H1 (cell line): Measurements from ENCODE around the gene SLC47A2. TPM values are rescaled to one million over a fixed set of nuclear protein-coding genes. Genes with fewer than 3 reads are reported as not detected.

ENCODE experiments used
- CTCF ChIA-PET: fragments of 300-600 bp; sonication (Branson Sonifier 250); formaldehyde crosslinking; loops from one replicate; lab custom pipeline; 2021; ENCODE audit not compliant: partially characterized antibody; lab: Charles Lee
- POLR2A ChIA-PET: fragments of 300-600 bp; sonication (Branson Sonifier 250); formaldehyde crosslinking; loops from one replicate; lab custom pipeline; 2021; ENCODE audit warnings: inconsistent platforms; ENCODE audit not compliant: partially characterized antibody; lab: Charles Lee
- DNase-seq, 2 experiments: peaks; one replicate each; pipeline versions ENCODE4 v3.0.0 to v3.0.0-alpha.2; 2010 to 2022; ENCODE audit warnings: low spot score in 2 of 2, low read depth in 1 of 2, mixed read lengths in 1 of 2
- FAIRE-seq: peaks from 2 replicates; lab custom pipeline; 2011; peaks lifted over from hg19 to GRCh38; lab: Jason Lieb, UNC
- H2AFZ ChIP-seq: 2 replicates; pipeline ENCODE4 v1.8.1; 2012; ENCODE audit warnings: low read length, inconsistent platforms
- H2AK5ac ChIP-seq: 2 replicates; pipeline ENCODE4 v1.6.1; 2013; ENCODE audit warnings: low read depth, low read length
- H2BK120ac ChIP-seq: replicated peaks from 2 replicates; pipeline ENCODE3; 2013; ENCODE audit warnings: low read depth, low read length, inconsistent platforms
- H2BK12ac ChIP-seq: 2 replicates; pipeline ENCODE4 v1.6.1; 2013; ENCODE audit warnings: low read depth, low read length
- H2BK15ac ChIP-seq: 2 replicates; pipeline ENCODE4 v1.6.1; 2013; ENCODE audit warnings: low read length
- H2BK20ac ChIP-seq: 2 replicates; pipeline ENCODE4 v1.6.1; 2013; ENCODE audit warnings: low read length
- H2BK5ac ChIP-seq: 2 replicates; pipeline ENCODE4 v1.6.1; 2013; ENCODE audit warnings: low read depth, low read length
- H3K14ac ChIP-seq: 2 replicates; pipeline ENCODE4 v1.6.1; 2013; ENCODE audit warnings: inconsistent platforms; ENCODE audit not compliant: insufficient read length
- H3K18ac ChIP-seq: 2 replicates; pipeline ENCODE4 v1.6.1; 2013; ENCODE audit warnings: low read length; ENCODE audit errors: extremely low read depth
- H3K23ac ChIP-seq: 2 replicates; pipeline ENCODE4 v1.6.1; 2013; ENCODE audit warnings: inconsistent platforms; ENCODE audit not compliant: insufficient read length
- H3K23me2 ChIP-seq: 2 replicates; pipeline ENCODE4 v1.6.1; 2013; ENCODE audit warnings: low read depth, low read length
- H3K27ac ChIP-seq: 2 replicates; pipeline ENCODE4 v1.6.1; 2011; ENCODE audit warnings: low read depth, low read length, inconsistent platforms
- H3K27me3 ChIP-seq, 4 experiments: replicated peaks in 1 of 4; 1 replicate in 1 of 4; 2 replicates in 3 of 4; pipeline versions ENCODE4 v1.6.1 to v1.8.1; 2011 to 2013; ENCODE audit warnings: low read length in 3 of 4, mild to moderate bottlenecking in 3 of 4, inconsistent platforms in 2 of 4, mixed read lengths in 2 of 4, moderate library complexity in 1 of 4; ENCODE audit not compliant: control insufficient read depth in 3 of 4, insufficient read depth in 3 of 4; ENCODE audit errors: extremely low read depth in 1 of 4
- H3K36me3 ChIP-seq, 4 experiments: 2 replicates each; pipeline versions ENCODE4 v1.6.1 to v1.8.1; 2011 to 2013; ENCODE audit warnings: mild to moderate bottlenecking in 4 of 4, low read length in 3 of 4, moderate library complexity in 2 of 4, control low read depth in 1 of 4, inconsistent platforms in 1 of 4; ENCODE audit not compliant: insufficient read depth in 4 of 4, control insufficient read depth in 2 of 4
- H3K4ac ChIP-seq: replicated peaks from 2 replicates; pipeline ENCODE3; 2013; ENCODE audit warnings: low read length, low read depth, mixed read lengths, inconsistent platforms; ENCODE audit not compliant: insufficient read length
- H3K4me1 ChIP-seq, 4 experiments: replicated peaks in 1 of 4; 1 replicate in 1 of 4; 2 replicates in 3 of 4; pipeline versions ENCODE4 v1.6.1 to v1.8.1; 2011 to 2013; ENCODE audit warnings: low read length in 3 of 4, inconsistent platforms in 2 of 4, mixed read lengths in 1 of 4; ENCODE audit not compliant: insufficient read depth in 4 of 4, control insufficient read depth in 3 of 4
- H3K4me2 ChIP-seq, 2 experiments: 2 replicates each; pipeline versions ENCODE4 v1.6.1 to v1.8.1; 2011 to 2013; ENCODE audit warnings: low read depth in 2 of 2, low read length in 2 of 2, control low read depth in 1 of 2, inconsistent platforms in 1 of 2, mild to moderate bottlenecking in 1 of 2; ENCODE audit not compliant: insufficient read depth in 1 of 2
- H3K4me3 ChIP-seq, 4 experiments: fragments of 200-600, 300-600 bp in 1 of 4; sonication (generic), shearing (Covaris generic), sonication (Bioruptor Twin) in 1 of 4; 2 replicates each; pipeline versions ENCODE4 v1.5.1 to v1.8.1; 2011 to 2016; ENCODE audit warnings: low read length in 4 of 4, low read depth in 3 of 4, control low read depth in 2 of 4, inconsistent platforms in 2 of 4, mild to moderate bottlenecking in 2 of 4, mixed read lengths in 1 of 4, moderate library complexity in 1 of 4; ENCODE audit not compliant: insufficient read depth in 2 of 4; ENCODE audit errors: extremely low read depth in 1 of 4
- H3K56ac ChIP-seq: replicated peaks from 2 replicates; pipeline ENCODE3; 2013; ENCODE audit warnings: low read depth, mild to moderate bottlenecking, mixed read lengths, low read length, inconsistent platforms; ENCODE audit not compliant: insufficient read length
- H3K79me1 ChIP-seq: 2 replicates; pipeline ENCODE4 v1.6.1; 2013; ENCODE audit warnings: low read depth, low read length, control low read depth
- H3K79me2 ChIP-seq, 2 experiments: 2 replicates each; pipeline versions ENCODE4 v1.6.1 to v1.8.1; 2012 to 2013; ENCODE audit warnings: low read length in 2 of 2, mild to moderate bottlenecking in 2 of 2, inconsistent platforms in 1 of 2; ENCODE audit not compliant: insufficient read depth in 2 of 2, control insufficient read depth in 1 of 2
- H3K9ac ChIP-seq, 4 experiments: replicated peaks in 1 of 4; 1 replicate in 1 of 4; 2 replicates in 3 of 4; pipeline versions ENCODE4 v1.6.1 to v1.8.1; 2011 to 2013; ENCODE audit warnings: low read depth in 3 of 4, low read length in 3 of 4, control low read depth in 2 of 4, mild to moderate bottlenecking in 2 of 4, moderate library complexity in 2 of 4, inconsistent platforms in 1 of 4; ENCODE audit errors: extremely low read depth in 1 of 4
- H3K9me3 ChIP-seq, 2 experiments: 2 replicates each; pipeline versions ENCODE4 v1.6.1 to v1.8.1; 2012 to 2013; ENCODE audit warnings: mild to moderate bottlenecking in 2 of 2, moderate library complexity in 2 of 2, control low read depth in 1 of 2, inconsistent platforms in 1 of 2, low read depth in 1 of 2, low read length in 1 of 2, mixed read lengths in 1 of 2; ENCODE audit not compliant: insufficient read depth in 2 of 2
- H4K20me1 ChIP-seq, 2 experiments: replicated peaks in 1 of 2; 2 replicates each; pipeline versions ENCODE3 to v1.8.1; 2011 to 2013; ENCODE audit warnings: inconsistent platforms in 2 of 2, low read length in 2 of 2, mild to moderate bottlenecking in 1 of 2; ENCODE audit not compliant: insufficient read depth in 2 of 2, control insufficient read depth in 1 of 2
- H4K5ac ChIP-seq: 2 replicates; pipeline ENCODE4 v1.6.1; 2013; ENCODE audit warnings: low read length, low read depth, mixed read lengths, inconsistent platforms; ENCODE audit not compliant: insufficient read length
- H4K8ac ChIP-seq: 2 replicates; pipeline ENCODE4 v1.8.0; 2013; ENCODE audit warnings: mild to moderate bottlenecking, moderate library complexity, low read length, inconsistent platforms; ENCODE audit not compliant: insufficient read depth; ENCODE audit errors: extremely low read depth
- H4K91ac ChIP-seq: replicated peaks from 2 replicates; pipeline ENCODE3; 2013; ENCODE audit warnings: low read length, mixed read lengths, inconsistent platforms; ENCODE audit not compliant: insufficient read length
- CREB1 ChIP-seq: IDR thresholded peaks from 2 replicates; pipeline ENCODE4 v1.6.1; 2012; ENCODE audit warnings: inconsistent platforms
- KDM1A ChIP-seq: fragments of 200-600, 300-600 bp; sonication (generic); IDR thresholded peaks from 2 replicates; pipeline ENCODE4 v1.7.1; 2016; ENCODE audit warnings: mild to moderate bottlenecking, low read length, borderline replicate concordance
- RFX5 ChIP-seq: IDR thresholded peaks from 2 replicates; pipeline ENCODE4 v1.6.1; 2011; ENCODE audit warnings: low read depth, low read length, improper control_type of control experiment, borderline replicate concordance
- SP4 ChIP-seq: IDR thresholded peaks from 2 replicates; pipeline ENCODE4 v1.6.1; 2012; ENCODE audit warnings: low read length, inconsistent platforms
- WGBS, 2 experiments: shearing (Covaris generic) in 1 of 2; methylation state at CpG; one replicate each; pipeline versions ENCODE4 v1.1.6 to v1.1.7; 2013 to 2015; ENCODE audit warnings: low lambda C conversion rate in 2 of 2, mixed read lengths in 2 of 2, inconsistent platforms in 1 of 2, low coverage in 1 of 2, missing lambda C conversion rate in 1 of 2; ENCODE audit not compliant: insufficient replicate concordance in 2 of 2, insufficient coverage in 1 of 2, insufficient read length in 1 of 2; ENCODE audit errors: extremely low coverage in 1 of 2, missing lambda C conversion rate in 1 of 2; 5-methylcytosine and 5-hydroxymethylcytosine counted together
- polyA plus RNA-seq, 7 experiments: library from polyadenylated mRNA; depleted of rRNA in 3 of 7; stranded (reverse) in 5 of 7; unstranded in 2 of 7; fragments of >200 nt in 5 of 7; fragments of 200-250 nt in 2 of 7; gene quantifications; 1 replicate in 5 of 7; 2 replicates in 1 of 7; 4 replicates in 1 of 7; pipeline versions ENCODE4 v1.2.1 to v1.2.3, GENCODE V29; 2011 to 2013; ENCODE audit warnings: missing spikeins in 2 of 7, mixed read lengths in 2 of 7
- total RNA-seq: library from RNA; stranded (reverse); fragmentation: NEBNext Ultra II Directional; extraction: Animal tissue kit (Norgen Biotek cat#: 25700); gene quantifications from 2 replicates; pipeline ENCODE4 v1.2.1, GENCODE V29; 2021

SLC47A2 gene
- total and polyA plus RNA-seq, 2 of the 8 experiments (the other 6 are each of a cell fraction or from before 2014, with no cell fraction given) = not detected

- no peak overlapping the region for H2BK12ac ChIP-seq
- no peak overlapping the region for H4K8ac ChIP-seq
- CTCF ChIA-PET = interaction anchor here (0.6 to 8.7 kb wide), 34 partner anchors 8 to 375 kb away, joined by 3 to 56 read pairs (median 4); partner anchors contain the start of genes ALDH3A2, B9D1 and SLC47A1
- no peak overlapping the region; the same call in 1 of the 2 replicates for H3K18ac ChIP-seq
- H3K9me3 ChIP-seq = no peaks in the 10 kb centered on the region
- no peak overlapping the region for H3K9ac ChIP-seq
- H2AFZ ChIP-seq = no peak overlapping the region
- H3K23ac ChIP-seq = no peak overlapping the region
- no peak overlapping the region for H3K4ac ChIP-seq
- H3K4me3 ChIP-seq = no peak overlapping the region
- H2BK5ac ChIP-seq = no peak overlapping the region
- no peaks in the 10 kb centered on the region for H3K23me2 ChIP-seq
- H4K91ac ChIP-seq = no peak overlapping the region
- 86% methylated on average over 12 of the region's 12 CpGs; no CpG with 5 or more reads in 1 of the 2 experiments for WGBS, 2 experiments
- no peak overlapping the region for H2BK15ac ChIP-seq
- H3K36me3 ChIP-seq = no peaks in the 10 kb centered on the region
- no peaks in the 10 kb centered on the region for H3K79me2 ChIP-seq
- H3K14ac ChIP-seq = no peak overlapping the region
- POLR2A ChIA-PET = interaction anchor here (3.9 kb wide), 1 partner anchor 69 kb away, joined by 16 read pairs; the partner anchor contains the start of gene ALDH3A2
- no peak overlapping the region for H3K4me2 ChIP-seq
- H2AK5ac ChIP-seq = no peak overlapping the region
- no peak overlapping the region for H2BK120ac ChIP-seq
- no peak overlapping the region for H2BK20ac ChIP-seq
- no peaks in the 10 kb centered on the region for H3K27me3 ChIP-seq
- no peak overlapping the region for H3K27ac ChIP-seq
- peaks cover 0 to 6% (median 0%) of the 10 kb centered on the region in 4 experiments; a peak in 2 of 7 replicates for H3K4me1 ChIP-seq
- H4K5ac ChIP-seq = no peak overlapping the region
- H3K79me1 ChIP-seq = no peaks in the 10 kb centered on the region
- DNase-seq = no peak
- no peak overlapping the region for H3K56ac ChIP-seq
- H4K20me1 ChIP-seq = no peaks in the 10 kb centered on the region
- FAIRE-seq = no peak
- TF ChIP-seq SP4 (no peak), CREB1 (no peak), KDM1A (no peak), RFX5 (no peak)
Observed at GRCh38 chr17:19718041-19718612, 1.7 kb upstream of the SLC47A2 start.
